RPMI8226 (cell line): ENCODE results near the gene GNAS-AS1.

ENCODE experiments used
- DNase-seq: peaks from one replicate; pipeline ENCODE4 v3.0.0-alpha.2; 2015

GNAS-AS1 gene

DNA sequence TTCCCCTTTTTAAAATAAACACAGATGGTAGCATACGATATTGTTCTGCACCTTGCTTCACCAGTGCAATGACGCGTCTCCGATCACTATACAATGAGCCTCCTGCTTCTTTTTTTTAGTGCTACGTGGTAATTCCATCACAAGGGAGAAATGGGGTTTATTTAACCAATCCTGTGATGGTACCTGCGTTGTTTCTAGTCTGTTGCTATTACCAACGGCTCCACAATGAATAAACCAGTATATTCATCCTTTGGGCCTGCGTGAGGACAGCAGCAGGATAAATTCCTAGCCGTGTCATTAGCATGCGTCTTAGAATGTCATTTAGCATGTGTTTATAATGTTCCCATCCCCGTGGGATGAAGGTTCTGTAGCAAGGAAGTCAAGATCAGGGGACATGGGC, 42.9 kb downstream of the GNAS-AS1 start:
- DNase-seq, result no peak

DNA sequence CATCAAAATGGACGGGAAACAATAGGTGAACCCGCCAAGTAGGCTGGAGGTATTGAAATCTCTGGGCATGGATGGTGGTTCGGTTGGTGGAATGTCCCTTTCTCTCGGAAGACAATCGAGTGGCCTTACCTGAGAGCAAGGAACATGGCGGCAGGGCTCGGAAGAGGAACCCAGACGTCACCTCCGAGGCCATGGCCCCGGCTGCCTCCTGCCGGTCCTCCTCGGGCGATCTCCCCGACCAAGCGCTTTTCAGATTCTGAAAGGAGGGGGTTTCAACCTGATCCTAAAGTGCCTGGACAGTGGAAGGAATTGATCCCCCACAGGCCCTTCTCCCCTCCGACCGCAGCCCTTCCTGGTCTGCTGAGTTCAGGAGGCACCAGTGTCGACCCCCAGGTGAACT, 47.2 kb downstream of the GNAS-AS1 start:
- no peak for DNase-seq

DNA sequence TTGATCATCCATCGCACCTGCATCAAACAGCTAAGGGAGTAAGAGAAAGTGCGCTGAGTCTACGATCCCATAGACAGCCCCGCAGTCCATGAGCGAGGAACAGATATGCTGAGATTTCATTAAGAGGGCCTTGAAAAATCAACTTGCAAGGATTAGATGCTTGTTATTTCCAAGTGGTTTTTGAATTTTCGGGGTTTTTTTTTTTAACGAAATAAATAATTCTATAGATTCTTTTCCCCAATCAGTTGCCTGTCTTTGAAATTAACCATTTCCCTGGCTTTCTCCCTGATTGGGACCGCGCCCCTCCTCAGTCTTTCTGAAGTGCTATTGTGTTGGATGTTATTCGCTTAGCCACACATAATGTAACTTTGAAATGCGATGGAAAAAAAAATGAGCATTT, 48.6 kb downstream of the GNAS-AS1 start:
- no peak for DNase-seq

DNA sequence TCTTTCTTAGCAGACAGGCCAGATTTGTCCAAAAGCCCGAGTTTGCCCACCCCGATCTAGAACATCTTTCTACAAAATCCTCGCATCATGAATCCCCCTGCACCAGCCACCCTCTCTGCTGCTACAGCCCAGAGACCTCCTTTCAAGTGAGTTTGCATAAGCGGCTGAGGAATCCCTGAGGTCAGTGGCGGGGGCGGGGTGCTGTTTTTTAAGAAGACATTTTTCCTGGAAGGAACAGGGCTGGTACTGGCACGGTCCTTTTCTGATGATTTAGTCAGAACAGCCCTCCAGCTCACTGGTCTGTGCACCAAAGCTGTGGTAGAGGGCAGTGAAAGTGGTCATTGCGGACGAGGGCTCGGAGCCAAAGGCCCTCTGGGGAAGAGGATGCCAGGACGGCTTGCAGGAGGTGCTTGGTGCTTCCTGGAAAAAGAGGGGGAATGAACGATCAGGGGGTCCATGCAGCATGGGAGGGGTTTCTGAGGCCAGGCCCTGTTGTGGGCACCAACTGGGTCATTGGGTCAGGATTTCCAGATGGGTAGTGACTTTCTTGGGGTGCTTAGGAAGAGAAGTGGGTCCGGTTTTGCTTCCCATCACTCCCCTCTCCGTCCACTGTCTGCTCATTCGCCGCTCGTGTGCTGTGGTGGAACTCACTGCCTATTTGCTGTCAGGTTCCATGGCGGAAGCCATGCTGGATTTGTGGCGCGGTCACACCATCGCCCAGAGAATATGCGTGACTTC, 50.4 kb downstream of the GNAS-AS1 start:
- DNase-seq, result no peak

DNA sequence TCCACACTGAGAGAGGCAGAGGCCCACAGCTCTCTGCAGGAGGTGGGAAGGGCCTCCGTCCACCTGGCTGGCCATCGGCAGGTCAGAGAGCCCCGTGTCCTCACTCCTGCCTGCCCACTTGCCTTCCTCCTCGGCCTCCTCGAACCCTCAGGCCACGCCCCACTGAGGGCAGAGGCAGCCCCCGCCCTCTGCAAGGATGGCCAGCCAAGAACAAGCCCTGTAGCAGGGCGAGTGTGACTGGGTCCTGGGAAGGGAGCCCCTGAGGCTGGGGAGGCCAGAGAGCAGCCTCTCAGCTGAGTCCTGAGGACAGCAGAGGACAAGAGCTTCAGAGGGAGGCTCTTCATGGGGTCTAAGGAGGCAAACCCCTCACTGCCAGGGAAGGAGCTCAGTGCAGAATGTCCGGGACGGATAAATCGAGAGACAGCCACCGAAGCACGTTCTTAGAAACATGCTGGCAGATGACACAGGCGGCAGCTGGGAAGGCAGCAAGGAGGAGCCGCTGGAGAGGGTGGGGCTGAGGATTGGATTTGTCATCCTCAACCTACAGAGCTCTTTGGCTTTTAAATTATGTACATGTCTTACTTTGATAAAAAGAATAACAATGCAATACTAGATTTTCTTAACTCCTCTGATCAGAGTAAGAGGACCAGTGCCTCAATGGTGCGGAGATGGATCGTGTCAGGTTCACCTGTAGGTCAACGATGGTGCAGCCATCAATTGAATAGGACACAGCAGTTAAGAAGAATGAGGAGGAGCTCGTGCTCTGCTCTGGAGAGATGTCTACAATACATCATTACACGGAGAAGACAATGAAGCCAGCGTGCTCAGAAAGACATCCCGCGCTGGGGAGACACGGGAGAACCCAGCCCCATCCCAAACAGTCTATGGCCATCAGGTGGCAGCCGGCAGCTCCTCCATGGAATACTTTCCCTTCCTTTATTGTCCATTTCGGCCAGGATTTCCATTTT, 53.0 kb downstream of the GNAS-AS1 start:
- no peak for DNase-seq

DNA sequence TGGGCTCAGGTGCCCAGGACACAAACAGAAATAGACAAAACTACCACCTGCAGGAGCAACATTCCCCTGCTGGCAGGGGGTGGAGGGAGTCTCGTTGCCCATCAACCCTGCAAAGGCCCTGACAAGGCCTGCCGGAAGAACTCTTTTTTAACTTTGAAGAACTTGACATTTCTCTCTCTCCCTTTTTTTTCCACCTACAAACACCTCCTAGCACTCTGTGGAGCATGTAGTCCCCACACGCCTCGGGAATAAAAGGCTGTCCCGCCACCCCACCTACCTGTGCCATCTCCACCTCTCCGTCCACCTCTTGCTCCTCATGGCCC, 54.8 kb downstream of the GNAS-AS1 start:
- DNase-seq, result no peak

DNA sequence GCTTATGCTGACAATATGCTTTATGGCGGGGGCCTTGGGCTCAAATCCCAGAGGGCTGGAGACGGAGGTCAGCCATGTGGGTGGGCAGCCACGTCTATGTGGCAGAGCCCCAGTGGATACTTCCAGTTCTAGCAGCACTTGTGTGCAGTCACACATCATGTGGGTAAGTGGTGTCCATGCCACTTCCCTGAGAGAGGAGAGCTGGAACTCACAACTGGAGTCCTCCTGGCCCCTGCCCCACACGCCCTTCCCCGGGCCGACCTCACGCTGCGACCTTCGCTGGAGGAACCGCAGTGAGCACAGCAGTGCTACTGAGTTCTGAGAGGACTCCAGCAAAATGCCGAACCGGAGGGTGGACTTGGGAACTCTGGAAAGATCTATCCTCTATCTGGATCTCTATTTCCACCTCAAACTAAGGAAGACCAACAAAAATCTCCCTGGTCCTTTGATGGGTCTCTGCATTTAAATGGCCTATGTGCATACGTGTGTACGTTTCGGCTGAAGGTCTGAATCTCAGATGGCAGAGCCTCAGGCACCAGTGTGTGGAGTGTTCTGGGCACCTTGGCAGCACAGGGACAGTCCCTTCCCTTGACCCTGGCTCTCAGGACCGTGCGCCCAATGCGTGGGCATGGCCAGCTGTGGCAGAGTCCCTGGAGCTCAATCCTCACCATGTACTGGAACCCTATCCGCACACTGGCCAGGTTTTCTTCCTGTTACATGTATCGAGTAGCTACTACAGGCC, 55.4 kb downstream of the GNAS-AS1 start:
- DNase-seq, result no peak

DNA sequence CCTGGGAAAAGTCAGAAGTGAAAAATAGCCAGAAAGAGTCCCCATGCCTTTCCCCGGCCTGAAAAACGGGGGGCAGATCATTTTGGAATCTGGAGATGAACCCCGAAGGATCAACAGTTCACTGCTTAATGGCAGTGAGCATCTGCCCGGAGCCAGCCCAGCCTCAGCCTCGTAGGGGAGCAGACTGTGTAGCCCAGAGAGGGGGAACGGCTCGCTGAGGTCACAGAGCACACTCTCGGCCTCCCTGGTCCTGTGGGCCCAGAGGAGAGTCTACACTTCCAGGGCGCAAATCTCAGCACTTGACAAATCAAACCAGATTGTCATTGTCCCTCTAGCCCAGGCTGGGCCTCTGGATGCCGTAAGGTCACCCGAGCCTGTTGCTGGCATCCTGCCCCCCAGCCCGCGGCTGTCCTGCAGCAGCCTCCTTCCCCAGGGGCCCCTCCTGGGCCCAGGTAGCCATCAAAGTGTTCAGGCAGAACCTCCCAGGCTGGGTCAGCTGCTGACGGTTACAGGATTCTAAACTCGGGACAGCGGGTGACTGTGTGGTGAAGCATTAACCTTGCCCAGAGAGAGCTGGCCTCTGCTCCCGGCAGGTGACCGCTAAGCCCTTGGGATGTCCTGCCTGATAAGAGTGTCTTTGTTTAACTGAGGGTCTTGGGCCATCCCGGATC, 56.1 kb downstream of the GNAS-AS1 start:
- DNase-seq, result no peak

DNA sequence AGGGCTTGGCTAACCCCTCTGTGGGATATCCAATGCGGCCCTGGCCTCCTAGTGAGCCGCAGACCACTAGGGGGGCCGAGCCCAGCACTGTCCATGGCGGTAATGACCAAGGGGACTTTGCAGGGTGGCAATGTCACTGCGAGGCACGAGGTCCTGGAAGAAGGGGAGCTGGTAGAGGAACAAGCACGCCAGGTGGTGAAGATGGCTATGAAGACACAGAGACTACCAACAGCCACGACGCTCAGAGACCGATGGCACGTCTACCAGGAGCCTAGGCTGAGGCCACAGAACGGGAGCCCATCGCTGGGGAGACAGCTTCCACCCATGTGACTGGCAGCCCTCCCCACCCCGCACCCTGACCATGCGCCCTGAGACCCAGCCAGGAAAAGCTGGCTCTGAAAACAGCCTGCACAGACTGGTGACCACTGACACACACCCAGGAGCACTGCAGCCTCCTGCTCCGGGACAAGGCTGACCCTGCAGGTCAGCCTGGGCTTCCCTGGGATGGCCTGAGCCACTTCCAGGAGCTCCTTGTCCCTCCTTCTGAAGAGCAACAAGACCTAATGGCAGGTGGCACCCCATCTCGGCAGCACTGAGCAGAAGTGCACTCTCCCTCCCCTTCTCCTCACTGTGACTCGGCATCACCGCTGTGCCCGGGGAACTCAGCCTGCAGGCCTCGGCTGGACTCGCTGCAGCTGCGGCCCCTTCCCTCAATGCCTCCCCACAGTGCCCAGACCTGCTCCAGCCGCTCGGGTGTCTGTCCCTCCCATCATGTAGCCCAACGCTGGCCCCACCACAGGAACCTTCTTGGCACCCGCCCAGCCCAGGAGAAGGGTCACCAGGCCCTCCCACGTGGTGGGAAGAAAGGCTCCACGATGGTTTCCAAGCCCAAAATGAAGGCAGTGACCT, 56.9 kb downstream of the GNAS-AS1 start:
- no peak for DNase-seq

DNA sequence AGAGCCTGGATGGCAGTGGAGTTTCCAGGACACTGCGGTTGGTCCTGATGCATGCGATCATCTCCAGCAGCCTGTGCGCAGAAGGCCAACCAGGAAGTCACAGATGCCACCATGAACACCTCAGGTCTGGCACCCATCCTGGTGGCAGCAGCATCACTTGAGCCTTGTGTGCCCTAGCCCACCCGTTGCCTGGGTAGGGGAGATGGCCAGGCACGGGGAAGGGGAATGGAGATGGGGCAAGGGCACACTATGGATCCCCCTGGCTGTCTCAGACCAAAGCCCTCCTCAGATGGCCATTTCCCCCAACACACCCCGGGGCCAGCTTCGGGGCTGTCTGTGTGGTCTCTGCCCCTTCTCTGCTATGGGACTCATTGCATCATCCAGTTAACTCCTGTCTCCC, 58.3 kb downstream of the GNAS-AS1 start:
- no peak for DNase-seq

DNA sequence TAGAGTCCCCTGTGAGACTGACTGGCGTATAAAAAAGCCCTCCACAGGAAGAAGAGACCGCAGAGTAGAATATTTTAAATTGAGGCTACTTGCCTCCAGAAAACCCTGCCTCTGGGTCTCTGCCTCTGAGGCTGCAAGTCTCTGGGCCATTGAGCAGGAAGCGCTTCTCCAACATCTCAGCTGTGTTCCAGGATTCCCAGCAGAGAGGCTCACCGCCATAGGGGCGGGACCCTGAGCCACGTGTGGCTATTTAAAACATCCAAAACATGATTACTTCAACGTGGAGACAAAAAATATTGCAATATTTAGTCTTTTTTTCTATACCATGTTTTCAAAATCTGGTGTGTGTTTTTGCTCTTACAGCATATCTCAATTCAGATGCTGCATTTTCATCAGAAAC, 59.4 kb downstream of the GNAS-AS1 start:
- no peak for DNase-seq

DNA sequence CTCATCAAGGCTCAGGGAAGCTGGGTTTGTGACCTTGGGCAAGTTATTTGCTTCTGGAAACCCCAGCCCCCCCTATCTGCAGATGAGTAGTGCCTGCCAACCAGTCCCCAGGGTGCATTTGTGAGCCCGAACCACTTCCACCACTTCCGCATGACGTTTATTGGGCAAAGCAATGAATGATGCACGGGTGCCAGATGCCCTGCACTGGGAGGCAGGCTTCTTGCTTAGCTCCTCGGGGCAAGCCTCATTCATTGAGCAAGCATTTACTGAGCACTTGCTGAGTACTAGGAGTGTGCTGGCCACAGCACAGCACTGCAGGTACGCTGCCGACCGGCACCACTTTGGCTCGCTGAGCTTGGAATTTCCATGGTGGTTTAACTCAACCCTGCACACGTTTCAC, 60.2 kb downstream of the GNAS-AS1 start:
- peak; percentile 17 for DNase-seq

DNA sequence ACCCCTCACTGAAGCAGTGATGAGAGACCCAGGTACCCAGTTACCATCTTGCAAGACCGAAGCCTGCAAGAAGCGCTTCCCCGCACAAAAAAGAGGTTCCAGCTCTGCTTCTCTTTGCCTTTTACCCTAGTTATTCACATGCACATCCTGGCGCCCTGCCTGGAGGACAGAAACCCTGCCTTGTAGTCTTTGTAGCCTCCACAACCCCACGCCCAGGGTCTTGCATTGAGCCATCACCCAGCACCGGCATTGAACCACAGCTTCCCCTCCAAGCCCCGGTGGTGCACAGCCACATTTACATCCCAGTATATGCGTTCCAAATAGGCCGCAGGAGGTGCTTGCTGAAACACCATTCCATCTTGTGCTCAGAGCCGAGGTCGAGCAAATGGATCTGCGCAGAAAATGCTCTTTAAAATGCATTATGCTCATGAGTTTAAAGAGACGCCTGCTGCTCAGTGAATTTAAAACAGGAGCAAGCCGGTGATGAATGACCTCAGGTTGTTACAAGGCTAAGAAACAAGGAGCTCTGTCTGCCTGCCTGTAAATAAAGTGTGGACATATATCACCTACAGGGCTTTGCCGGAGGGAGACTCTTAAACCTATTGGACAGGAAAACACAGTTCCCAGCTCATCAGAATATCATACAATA, 61.7 kb downstream of the GNAS-AS1 start:
- DNase-seq, result no peak

DNA sequence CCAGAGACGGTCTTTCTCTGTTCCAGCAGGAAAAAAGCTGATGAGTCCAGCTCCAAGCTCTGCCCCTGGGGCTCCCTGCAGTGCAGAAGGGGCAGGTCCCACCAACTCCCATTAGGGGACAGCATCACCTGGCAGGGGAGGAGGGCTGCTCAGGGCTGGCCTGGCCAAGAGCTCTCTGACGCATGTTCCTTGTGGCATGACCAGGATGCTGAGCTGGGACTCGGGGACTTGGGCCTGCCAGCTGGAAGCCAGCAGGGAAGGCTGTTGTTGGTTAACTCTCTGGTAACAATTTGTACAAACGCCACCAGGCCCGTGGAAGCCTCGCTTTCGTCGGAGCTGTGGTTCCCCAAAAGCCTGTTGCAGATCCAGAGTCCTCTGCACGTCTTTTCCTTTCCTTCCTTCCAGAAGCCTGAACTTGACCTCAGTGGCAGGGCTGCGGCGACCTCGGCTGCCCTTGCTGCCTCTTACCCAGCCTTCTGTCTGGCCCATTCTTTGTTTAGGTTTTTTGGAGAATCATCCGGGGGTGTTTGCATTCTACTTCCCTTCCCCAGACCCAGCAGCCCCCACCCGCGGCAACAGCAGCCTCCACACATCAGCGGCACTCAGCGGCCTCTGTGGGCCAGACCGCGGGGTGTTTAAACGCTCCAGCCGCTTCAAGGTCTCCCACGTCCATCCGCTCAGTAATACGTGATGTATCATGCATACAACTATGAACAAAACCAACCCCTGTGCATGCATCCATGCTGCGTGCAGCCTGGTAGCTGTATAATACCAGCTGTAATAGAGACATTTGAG, 63.3 kb downstream of the GNAS-AS1 start:
- no peak for DNase-seq

DNA sequence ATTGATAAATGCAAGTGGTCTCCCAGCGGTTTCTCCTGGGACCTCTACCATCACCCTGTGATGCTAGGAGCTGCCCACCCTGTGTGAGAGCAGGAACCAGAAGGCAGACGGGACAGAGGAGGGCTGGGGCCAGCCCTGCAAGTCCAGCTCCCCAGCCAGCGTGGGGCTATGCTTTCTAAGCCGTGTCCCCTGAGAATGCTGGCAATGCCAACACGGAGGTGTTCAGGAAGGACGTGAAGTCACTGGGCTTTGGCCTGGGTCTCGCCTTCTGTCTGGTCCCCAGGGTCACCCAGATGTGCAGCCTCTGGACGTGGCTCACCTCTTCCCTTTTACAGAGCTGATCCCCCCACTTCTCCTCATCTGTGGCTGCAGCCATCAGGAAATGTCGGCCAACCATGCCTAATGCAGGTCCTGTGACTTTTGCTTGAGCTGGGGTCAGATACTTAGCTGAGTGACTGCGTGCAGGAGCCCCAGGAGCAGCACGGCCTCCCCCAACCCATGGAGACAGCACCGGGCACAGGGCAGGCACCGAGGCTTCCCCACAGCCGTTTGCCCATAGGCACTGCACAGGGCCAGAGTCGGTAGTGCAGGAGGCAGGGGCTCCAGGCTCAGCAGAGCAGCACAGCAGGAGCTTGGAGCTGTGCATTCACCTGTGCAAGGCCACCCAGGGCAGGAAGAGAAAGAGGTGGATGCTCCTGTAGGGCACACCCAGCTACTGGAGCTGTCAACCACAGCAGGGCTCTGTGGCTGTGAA, 66.2 kb downstream of the GNAS-AS1 start:
- no peak for DNase-seq

DNA sequence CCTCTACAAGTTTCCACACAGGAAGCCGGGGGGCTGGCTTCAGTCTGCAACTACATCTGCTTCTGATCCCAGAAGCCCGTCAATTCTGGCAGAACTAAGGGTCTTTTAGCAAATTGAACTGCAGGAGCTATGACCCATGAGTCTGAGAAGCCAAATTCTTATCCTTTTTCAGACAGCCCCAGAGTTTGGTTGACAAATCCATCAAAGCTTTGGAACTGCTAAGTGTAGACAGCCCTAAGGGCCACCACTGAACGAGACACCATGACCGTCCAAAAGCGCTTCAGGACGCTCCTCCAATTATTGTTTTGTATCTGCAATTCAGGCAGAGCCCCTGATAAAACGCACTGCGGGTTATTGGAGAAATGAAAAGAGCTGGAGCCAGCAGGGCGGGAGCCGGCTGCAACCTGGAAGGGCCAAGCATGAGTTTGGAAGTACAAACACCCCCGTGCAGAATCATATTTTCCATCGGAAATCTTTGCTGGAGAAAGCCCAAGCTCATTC, 67.1 kb downstream of the GNAS-AS1 start:
- no peak for DNase-seq

DNA sequence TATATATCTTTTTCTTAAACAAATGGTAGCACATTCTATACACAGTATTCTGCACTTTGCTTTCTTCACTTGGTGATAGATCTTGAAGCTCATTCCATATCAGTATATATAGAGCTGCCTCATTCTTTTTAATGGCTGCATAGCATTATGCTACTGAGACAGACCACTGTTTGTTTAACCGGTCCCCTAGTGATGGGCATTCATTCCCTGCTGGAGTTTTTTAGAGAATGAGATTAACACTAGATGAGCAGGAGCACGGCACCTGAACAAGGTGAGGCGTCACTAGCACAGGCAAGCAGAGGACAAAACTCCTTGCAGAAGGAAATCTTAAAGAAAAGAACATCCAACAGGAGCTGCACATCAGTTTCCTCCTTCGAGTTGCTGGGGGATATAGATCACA, 69.6 kb downstream of the GNAS-AS1 start:
- no peak for DNase-seq

DNA sequence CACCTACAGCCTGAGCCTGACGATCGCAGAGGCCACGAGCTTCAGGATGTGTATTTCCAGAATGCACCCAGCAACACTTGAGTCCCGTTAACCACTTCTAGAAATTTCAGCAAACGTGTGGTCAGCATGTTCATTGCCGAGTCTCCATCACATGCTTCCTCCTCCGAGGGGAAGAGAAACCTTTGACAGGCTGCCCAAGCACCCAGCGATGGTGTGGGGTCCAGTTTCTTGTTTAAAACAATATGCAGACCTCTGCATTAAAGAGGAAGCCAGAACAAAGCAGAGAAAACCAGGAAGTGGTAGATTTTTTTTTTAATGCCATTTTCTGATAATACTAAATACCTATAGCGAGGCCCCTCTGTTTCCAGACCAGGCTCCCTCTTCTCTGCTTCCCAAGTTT, 71.9 kb downstream of the GNAS-AS1 start:
- DNase-seq, result no peak

DNA sequence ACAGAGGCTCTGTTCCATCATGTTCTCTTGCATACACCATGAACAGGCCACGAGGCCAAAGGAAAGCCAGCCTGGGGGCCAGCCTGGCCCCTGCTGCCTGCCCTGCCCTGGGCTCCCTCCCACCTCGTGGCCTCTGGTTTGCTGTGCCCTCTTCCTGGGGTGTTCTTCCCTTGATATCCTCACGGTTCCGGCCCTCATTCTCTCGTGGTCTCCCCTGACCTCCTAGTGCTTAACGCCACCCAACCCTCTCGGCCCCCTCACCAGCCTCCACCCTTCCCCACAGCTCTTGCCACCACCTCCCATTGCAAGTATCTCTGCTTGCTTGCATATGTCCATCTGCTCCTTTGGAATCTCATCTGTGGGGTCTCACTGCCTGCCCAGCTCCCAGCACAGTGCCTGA, 73.0 kb downstream of the GNAS-AS1 start:
- no peak for DNase-seq

DNA sequence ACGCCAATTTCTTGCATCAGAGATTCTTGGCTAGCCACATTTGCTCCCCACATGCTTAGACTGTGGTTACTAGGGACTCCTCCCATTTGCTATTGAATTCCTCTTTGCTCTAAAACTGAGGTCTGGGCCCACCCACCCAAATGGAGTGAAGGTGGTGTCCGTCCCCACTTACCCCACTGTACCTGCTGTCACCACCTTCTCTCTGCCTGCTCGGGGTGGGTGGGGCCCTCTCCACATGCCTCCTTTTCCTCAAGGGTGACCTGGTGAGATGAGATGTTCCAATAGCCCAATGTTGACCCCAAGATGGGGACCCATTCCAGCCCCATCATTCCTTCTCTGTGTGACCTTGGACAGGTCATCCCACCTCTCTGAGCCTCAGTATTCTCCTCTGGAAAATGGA, 74.6 kb downstream of the GNAS-AS1 start:
- DNase-seq, result no peak
